ENCODE measurements around the gene KCNB1. TPM values are rescaled to one million over a fixed set of nuclear protein-coding genes. Genes with fewer than 3 reads are reported as not detected.

KCNB1 gene
- total RNA-seq, 1 donor from 2014 or later, result 2.8 TPM

DNA sequence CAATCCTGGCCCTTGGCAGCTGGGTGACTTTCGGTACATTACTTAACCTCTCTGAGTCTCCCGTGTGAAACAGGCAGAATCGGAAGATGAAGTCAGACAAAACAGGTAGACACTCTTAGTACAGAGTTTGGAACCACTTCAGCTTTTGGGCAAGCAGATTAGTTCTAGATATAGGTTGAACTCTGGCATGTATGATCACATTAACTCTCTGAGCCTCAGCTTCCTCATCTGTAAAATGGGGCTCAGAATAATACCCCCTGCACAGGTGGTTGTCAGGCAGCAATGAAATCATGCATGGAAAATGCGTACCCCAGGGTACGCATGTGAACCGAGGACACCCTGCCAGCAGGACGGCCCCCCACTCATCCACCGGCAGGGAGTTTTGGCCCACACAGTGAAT lies 87.7 kb downstream of the KCNB1 start:
- DNase-seq (ENCODE audit: low read depth, low spot score), result no peak
- Mint-ChIP-seq H3K4me3 (no peak overlapping the region), H3K9me3 (no peaks in the 10 kb centered on the region), H3K27me3 (ENCODE audit: low read depth) (no peaks in the 10 kb centered on the region), H3K36me3 (ENCODE audit: low read depth) (no peaks in the 10 kb centered on the region), H3K27ac (ENCODE audit: unreplicated experiment) (no peak overlapping the region), H3K4me1 (peaks cover 5% of the 10 kb centered on the region)
- TF ChIP-seq CTCF (conservative IDR thresholded peaks at IDR 0.05), result no peak

GRCh38 chr20:49394264-49394663 lies 88.2 kb downstream of the KCNB1 start:
- DNase-seq (ENCODE audit: low read depth, low spot score), result no peak
- no peak overlapping the region for H3K27ac Mint-ChIP-seq (ENCODE audit: unreplicated experiment)
- H3K4me1 Mint-ChIP-seq, result peaks cover 5% of the 10 kb centered on the region
- TF ChIP-seq CTCF (conservative IDR thresholded peaks at IDR 0.05), result no peak
- H3K4me3 Mint-ChIP-seq, result no peak overlapping the region
- no peaks in the 10 kb centered on the region for H3K27me3 Mint-ChIP-seq (ENCODE audit: low read depth)
- no peaks in the 10 kb centered on the region for H3K9me3 Mint-ChIP-seq
- no peaks in the 10 kb centered on the region for H3K36me3 Mint-ChIP-seq (ENCODE audit: low read depth)

- H3K9me3 Mint-ChIP-seq, result no peaks in the 10 kb centered on the region
- H3K27ac Mint-ChIP-seq (ENCODE audit: unreplicated experiment), result no peak overlapping the region
- H3K4me3 Mint-ChIP-seq, result no peak overlapping the region
- no peak for DNase-seq (ENCODE audit: low read depth, low spot score)
- no peak for TF ChIP-seq CTCF (conservative IDR thresholded peaks at IDR 0.05)
- peaks cover 8% of the 10 kb centered on the region for H3K4me1 Mint-ChIP-seq
- H3K36me3 Mint-ChIP-seq (ENCODE audit: low read depth), result no peaks in the 10 kb centered on the region
- H3K27me3 Mint-ChIP-seq (ENCODE audit: low read depth), result no peaks in the 10 kb centered on the region
Measured at GRCh38 chr20:49393803-49394202, 88.7 kb downstream of the KCNB1 start.

GRCh38 chr20:49392745-49393144 lies 89.7 kb downstream of the KCNB1 start:
- DNase-seq (ENCODE audit: low read depth, low spot score), result no peak
- Mint-ChIP-seq H3K36me3 (ENCODE audit: low read depth) (no peaks in the 10 kb centered on the region), H3K27me3 (ENCODE audit: low read depth) (no peaks in the 10 kb centered on the region), H3K4me3 (no peak overlapping the region), H3K4me1 (peaks cover 10% of the 10 kb centered on the region), H3K9me3 (no peaks in the 10 kb centered on the region), H3K27ac (ENCODE audit: unreplicated experiment) (no peak overlapping the region)
- TF ChIP-seq CTCF (conservative IDR thresholded peaks at IDR 0.05), result no peak

DNA sequence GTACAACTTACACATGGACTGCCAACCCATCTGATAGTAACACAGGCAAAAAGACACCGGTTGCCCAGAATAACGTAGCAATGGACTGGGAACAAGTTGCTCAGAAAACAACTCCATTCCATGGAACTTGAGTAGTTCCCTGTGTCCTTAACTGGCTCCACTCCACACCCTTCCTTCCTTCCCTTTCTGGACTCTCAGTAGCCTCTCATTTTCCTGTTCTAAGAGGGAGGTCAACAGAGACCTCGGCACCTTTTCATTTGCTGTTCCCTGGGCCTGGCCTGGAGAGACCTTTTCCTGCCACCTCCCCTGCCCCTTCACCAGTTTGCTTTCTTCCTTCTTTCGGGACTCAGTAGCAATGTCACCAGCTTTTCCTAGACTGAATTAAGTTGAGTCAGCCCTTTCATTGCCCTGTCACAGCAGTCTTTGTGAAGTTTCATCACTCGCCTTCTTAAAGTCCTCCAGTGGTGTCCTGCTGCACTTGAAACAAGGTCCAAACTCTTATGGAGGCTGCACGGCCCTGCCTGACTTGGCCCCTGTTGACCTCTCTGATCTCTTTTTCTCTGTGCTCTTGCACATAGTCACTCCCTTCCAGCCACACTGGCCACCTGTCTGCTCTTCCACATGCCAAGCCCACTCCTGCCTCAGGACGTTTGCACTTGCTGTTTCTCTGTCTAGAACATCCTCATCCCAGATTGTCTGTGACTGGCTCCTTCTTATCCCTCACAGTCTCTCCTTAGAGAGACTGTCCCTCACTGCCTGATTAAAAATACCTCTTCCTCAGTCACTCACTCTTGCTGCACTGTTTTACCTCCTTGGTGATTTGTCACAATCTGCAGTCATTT lies 90.8 kb downstream of the KCNB1 start:
- H3K27ac Mint-ChIP-seq (ENCODE audit: unreplicated experiment), result no peak overlapping the region
- no peak for DNase-seq (ENCODE audit: low read depth, low spot score)
- no peaks in the 10 kb centered on the region for H3K9me3 Mint-ChIP-seq
- TF ChIP-seq CTCF (conservative IDR thresholded peaks at IDR 0.05), result no peak
- no peak overlapping the region for H3K4me3 Mint-ChIP-seq
- H3K4me1 Mint-ChIP-seq, result peaks cover 10% of the 10 kb centered on the region
- no peaks in the 10 kb centered on the region for H3K36me3 Mint-ChIP-seq (ENCODE audit: low read depth)
- H3K27me3 Mint-ChIP-seq (ENCODE audit: low read depth), result no peaks in the 10 kb centered on the region

Data from neural crest cell (in vitro differentiated cells).